GM12875 (cell line): ENCODE data around the gene FNDC8.
"Not testable (repeated sequence)": the region's sequence is repeated elsewhere in the genome, so short reads cannot be mapped to it uniquely, and the experiment has no call there.

Experiments
- H3K4me3 ChIP-seq: one replicate; pipeline ENCODE4 v1.5.1; 2011; ENCODE audit warnings: low read depth, low read length, control low read depth
- CTCF ChIP-seq: IDR thresholded peaks from 2 replicates; pipeline ENCODE4 v1.5.1; 2011; ENCODE audit warnings: low read depth, mild to moderate bottlenecking, control low read depth, inconsistent platforms, low read length, moderate library complexity, borderline replicate concordance; ENCODE audit not compliant: insufficient read depth

Gene FNDC8

GRCh38 chr17:35166526-35166925, 45.1 kb downstream of the FNDC8 start:
- TF ChIP-seq CTCF = no peak
- H3K4me3 ChIP-seq = no peak overlapping the region

- H3K4me3 ChIP-seq = no peak overlapping the region
- no peak for TF ChIP-seq CTCF
Measured at GRCh38 chr17:35167046-35167445, 45.6 kb downstream of the FNDC8 start.

- no peak for TF ChIP-seq CTCF
Measured at GRCh38 chr17:35167666-35168065, 46.3 kb downstream of the FNDC8 start.

GRCh38 chr17:35169835-35170363, 48.5 kb downstream of the FNDC8 start:
- no peak for TF ChIP-seq CTCF
- no peak overlapping the region for H3K4me3 ChIP-seq

More at GRCh38 chr17:35167666-35168065, 46.3 kb downstream of the FNDC8 start:
- H3K4me3 ChIP-seq = no peak overlapping the region

GRCh38 chr17:35170968-35171771, 49.8 kb downstream of the FNDC8 start:
- no peak for TF ChIP-seq CTCF
- no peak overlapping the region for H3K4me3 ChIP-seq

GRCh38 chr17:35171834-35172233, 50.4 kb downstream of the FNDC8 start:
- H3K4me3 ChIP-seq = no peak overlapping the region
- TF ChIP-seq CTCF = no peak

GRCh38 chr17:35172321-35172720, 50.9 kb downstream of the FNDC8 start:
- not testable (repeated sequence) for H3K4me3 ChIP-seq

- H3K4me3 ChIP-seq = no peak overlapping the region
- TF ChIP-seq CTCF = no peak
Measured at GRCh38 chr17:35174835-35175334, 53.5 kb downstream of the FNDC8 start.
